ENCODE measurements around the gene DQX1. TPM values are rescaled to one million over a fixed set of nuclear protein-coding genes. Genes with fewer than 3 reads are reported as not detected.
A peak's percentile ranks its signal among the peaks of the same experiment; 100 is the strongest.

Gene DQX1
- total RNA-seq, 1 experiment from 2014 or later = 0.71 TPM

GRCh38 chr2:74512744-74513604, 13.1 kb downstream of the DQX1 start:
- Histone ChIP-seq H3K27ac (ENCODE audit: low read depth, low read length, poor library complexity, severe bottlenecking) (no peak overlapping the region), H3K27me3 (replicated peaks; ENCODE audit: insufficient read depth, low read depth, low read length, poor library complexity) (peaks cover 51% of the 10 kb centered on the region), H3K9me3 (ENCODE audit: low read depth, low read length, poor library complexity, severe bottlenecking) (no peaks in the 10 kb centered on the region), H3K36me3 (ENCODE audit: insufficient read depth, low read length, poor library complexity, severe bottlenecking) (no peaks in the 10 kb centered on the region), H3K4me1 (ENCODE audit: insufficient read depth, low read length, poor library complexity, severe bottlenecking) (peaks cover 27% of the 10 kb centered on the region), H3K4me3 (ENCODE audit: low read depth, low read length, poor library complexity, severe bottlenecking) (no peak overlapping the region)
- POLR2A ChIA-PET (ENCODE audit: low non-redundant PET) = interaction anchor here (0.5 to 0.6 kb wide), 2 partner anchors 51 to 62 kb away, joined by 3 to 7 read pairs; no protein-coding TSS in a partner anchor
- BruUV-seq (replicated peaks) = no TSS peak
- intact Hi-C loops (cut with micrococcal nuclease; ENCODE audit: unreplicated experiment) = no loop called here
- CTCF ChIA-PET = no interaction called here
- no peak for DNase-seq (ENCODE audit: low spot score)
- TF ChIP-seq EZH2 (IDR thresholded peaks at IDR 0.05; ENCODE audit: borderline replicate concordance, low read depth, low read length, poor library complexity, severe bottlenecking) = peak; percentile 27
- TF ChIP-seq CTCF (conservative IDR thresholded peaks at IDR 0.05; ENCODE audit: low read depth, low read length) = no peak

GRCh38 chr2:74511104-74511989, 14.7 kb downstream of the DQX1 start:
- no peaks in the 10 kb centered on the region for H3K36me3 ChIP-seq (ENCODE audit: insufficient read depth, low read length, poor library complexity, severe bottlenecking)
- H3K9me3 ChIP-seq (ENCODE audit: low read depth, low read length, poor library complexity, severe bottlenecking) = no peaks in the 10 kb centered on the region
- no peak for DNase-seq (ENCODE audit: low spot score)
- ChIA-PET CTCF (no interaction called here), POLR2A (ENCODE audit: low non-redundant PET) (no interaction called here)
- H3K4me3 ChIP-seq (ENCODE audit: low read depth, low read length, poor library complexity, severe bottlenecking) = no peak overlapping the region
- peaks cover 30% of the 10 kb centered on the region for H3K4me1 ChIP-seq (ENCODE audit: insufficient read depth, low read length, poor library complexity, severe bottlenecking)
- intact Hi-C loops (cut with micrococcal nuclease; ENCODE audit: unreplicated experiment) = no loop called here
- no peak for TF ChIP-seq EZH2 (IDR thresholded peaks at IDR 0.05; ENCODE audit: borderline replicate concordance, low read depth, low read length, poor library complexity, severe bottlenecking)
- TF ChIP-seq CTCF (conservative IDR thresholded peaks at IDR 0.05; ENCODE audit: low read depth, low read length) = no peak
- no TSS peak for BruUV-seq (replicated peaks)
- H3K27ac ChIP-seq (ENCODE audit: low read depth, low read length, poor library complexity, severe bottlenecking) = no peak overlapping the region
- H3K27me3 ChIP-seq (replicated peaks; ENCODE audit: insufficient read depth, low read depth, low read length, poor library complexity) = peaks cover 38% of the 10 kb centered on the region

- Histone ChIP-seq H3K36me3 (ENCODE audit: insufficient read depth, low read length, poor library complexity, severe bottlenecking) (peaks cover 8% of the 10 kb centered on the region), H3K4me3 (ENCODE audit: low read depth, low read length, poor library complexity, severe bottlenecking) (no peak overlapping the region), H3K27me3 (replicated peaks; ENCODE audit: insufficient read depth, low read depth, low read length, poor library complexity) (peaks cover 28% of the 10 kb centered on the region), H3K27ac (ENCODE audit: low read depth, low read length, poor library complexity, severe bottlenecking) (no peak overlapping the region), H3K9me3 (ENCODE audit: low read depth, low read length, poor library complexity, severe bottlenecking) (no peaks in the 10 kb centered on the region), H3K4me1 (ENCODE audit: insufficient read depth, low read length, poor library complexity, severe bottlenecking) (peaks cover 34% of the 10 kb centered on the region)
- no TSS peak for BruUV-seq (replicated peaks)
- intact Hi-C loops (cut with micrococcal nuclease; ENCODE audit: unreplicated experiment) = no loop called here
- ChIA-PET CTCF (no interaction called here), POLR2A (ENCODE audit: low non-redundant PET) (no interaction called here)
- DNase-seq (ENCODE audit: low spot score) = no peak
- TF ChIP-seq CTCF (conservative IDR thresholded peaks at IDR 0.05; ENCODE audit: low read depth, low read length) = no peak
- no peak for TF ChIP-seq EZH2 (IDR thresholded peaks at IDR 0.05; ENCODE audit: borderline replicate concordance, low read depth, low read length, poor library complexity, severe bottlenecking)
Measured at GRCh38 chr2:74510272-74510671, 15.8 kb downstream of the DQX1 start.
